Stimulated activated CD4-positive, alpha-beta T cell treated with anti-CD3 and anti-CD28 coated beads, Interleukin-4, amount 100 ng/mL, for 48 hours (primary cell): ENCODE results near the gene KRT71.
"Not testable (repeated sequence)": the region's sequence is repeated elsewhere in the genome, so short reads cannot be mapped to it uniquely, and the experiment has no call there.

Source experiments
- DNase-seq, 2 donors: peaks; one replicate each; pipeline ENCODE4 v3.0.0-alpha.2; 2020; ENCODE audit warnings: low read depth in 2 of 2

Gene KRT71

DNA sequence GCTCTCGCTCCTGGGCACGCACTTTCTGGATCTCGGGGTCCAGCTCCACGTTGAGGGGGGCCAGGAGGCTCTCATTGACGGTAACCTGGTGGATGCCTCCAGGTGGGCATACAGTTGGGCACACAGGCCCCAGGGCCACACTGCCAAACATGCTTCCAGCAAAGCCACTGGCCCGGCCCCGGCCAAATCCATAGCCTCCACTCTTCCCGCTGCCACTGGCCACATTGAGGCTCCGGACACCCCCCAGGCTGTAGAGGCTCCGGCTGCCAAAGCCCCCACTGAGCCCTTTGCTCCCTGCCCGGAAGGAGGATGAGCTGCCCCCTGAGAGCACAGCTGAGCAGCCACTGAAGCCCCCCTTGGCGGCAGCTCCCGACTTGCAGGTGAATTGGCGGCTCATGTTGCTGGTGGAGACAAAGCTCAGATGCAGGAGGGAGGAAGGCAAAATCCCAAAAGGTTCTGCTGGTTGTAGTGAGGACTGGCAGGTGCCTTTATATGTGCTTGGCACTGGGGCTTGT lies at the start of gene KRT71:
Gene KRT71, minus strand, starts transcription at position 465 of the 515 bp plus-strand sequence. Its CDS starts 68 bp downstream, at position 397.
- no peak for DNase-seq

DNA sequence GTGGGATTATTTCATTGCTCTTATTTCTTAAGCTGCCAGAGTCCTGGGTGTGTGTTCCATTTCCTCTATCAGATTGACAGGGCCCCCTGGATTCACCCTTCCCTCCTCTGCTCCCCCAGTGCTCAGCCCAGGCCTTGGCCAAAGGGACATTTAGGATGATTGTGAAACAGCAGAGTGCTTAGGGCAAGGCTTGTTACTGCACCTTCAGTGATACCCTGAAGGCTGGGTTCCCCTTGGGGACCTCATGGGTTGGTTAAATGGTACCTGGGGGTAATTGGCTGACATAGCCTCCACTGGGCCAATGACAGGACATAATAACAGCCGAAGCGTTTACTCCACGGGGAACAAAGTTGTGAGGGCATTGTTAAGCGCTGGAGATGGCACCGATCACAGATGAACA lies 49.6 kb upstream of the KRT71 start:
- no peak for DNase-seq

DNA sequence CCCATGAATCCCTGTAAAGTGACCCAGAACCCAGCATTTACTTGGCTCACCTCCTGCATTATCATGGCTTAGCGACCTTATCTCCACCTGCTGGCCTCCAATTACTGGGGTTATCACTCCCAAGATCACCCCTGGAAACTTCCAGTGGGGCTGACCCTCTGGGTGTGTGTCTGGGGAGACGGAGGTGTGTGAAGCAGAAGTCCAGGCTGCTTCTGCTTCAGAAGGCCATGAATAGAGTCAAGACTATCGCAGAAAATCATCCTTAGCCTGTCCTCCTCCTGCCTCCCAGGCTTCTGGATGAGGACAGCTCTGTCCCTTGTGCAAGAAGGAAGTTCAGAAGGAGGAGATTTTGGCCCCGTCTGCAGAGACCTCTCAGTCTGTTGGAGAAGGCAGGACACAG lies 48.7 kb upstream of the KRT71 start:
- no peak for DNase-seq

DNA sequence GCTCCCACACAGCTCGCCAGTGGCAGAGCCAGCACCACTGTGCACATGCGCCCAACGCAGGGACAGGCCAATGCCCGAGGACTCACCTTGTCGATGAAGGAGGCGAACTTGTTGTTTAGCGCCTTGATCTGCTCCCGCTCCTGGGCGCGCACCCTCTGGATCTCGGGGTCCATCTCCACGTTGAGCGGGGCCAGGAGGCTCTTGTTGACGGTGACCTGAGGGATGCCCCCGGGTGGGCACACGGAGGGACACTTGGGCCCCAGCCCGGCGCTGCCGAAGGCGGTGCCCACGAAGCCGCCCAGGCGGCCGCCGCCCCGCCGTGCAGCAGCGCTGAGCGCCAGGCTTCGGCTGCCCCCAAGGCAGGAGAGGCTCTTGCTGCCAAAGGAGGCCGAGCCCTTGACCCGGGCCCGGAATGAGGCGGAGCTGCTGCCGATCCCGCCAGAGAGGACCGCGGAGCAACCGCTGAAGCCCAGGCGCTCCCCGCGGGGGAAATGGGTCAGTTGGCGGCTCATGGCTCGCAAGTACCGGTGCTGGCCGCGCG lies 48.1 kb upstream of the KRT71 start, which contains the start of gene KRT72:
Gene KRT72, minus strand, starts transcription at position 523 of the 541 bp plus-strand sequence. Its CDS starts 11 bp downstream, at position 512.
- no peak for DNase-seq

DNA sequence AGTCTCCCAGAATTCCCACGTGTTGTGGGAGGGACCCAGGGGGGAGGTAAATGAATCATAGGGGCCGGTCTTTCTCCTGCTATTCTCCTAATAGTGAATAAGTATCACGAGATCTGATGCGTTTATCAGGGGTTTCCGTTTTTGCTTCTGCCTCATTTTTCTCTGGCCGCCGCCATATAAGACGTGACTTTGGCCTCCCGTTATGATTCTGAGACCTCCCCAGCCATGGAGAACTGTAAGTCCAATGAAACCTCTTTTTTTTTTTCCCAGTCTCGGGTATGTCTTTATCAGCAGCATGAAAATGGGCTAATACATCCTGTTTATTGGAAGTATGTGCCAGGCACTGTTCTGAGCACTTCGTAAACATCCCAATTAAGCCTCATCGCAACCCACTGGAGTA lies 47.5 kb upstream of the KRT71 start:
- DNase-seq: no peak

DNA sequence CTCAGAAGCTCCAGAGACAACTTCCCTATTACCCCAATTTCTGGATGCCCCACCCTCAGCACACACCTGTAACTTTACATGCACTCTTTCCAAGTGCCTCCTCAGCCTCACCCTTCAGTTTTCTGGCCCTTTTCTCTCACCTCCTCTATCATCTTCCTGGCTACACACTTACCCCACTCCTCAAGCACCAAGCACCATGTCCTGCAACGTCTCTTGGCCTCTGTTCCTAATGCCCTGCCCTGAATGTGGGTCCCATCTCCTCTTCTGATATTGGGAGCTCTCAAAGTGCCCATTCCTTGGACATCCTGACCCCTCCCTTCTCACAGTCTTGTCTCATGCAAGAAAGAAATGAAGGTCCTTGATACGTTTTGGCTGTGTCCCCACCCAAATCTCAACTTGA lies 47.1 kb upstream of the KRT71 start:
- no peak for DNase-seq

DNA sequence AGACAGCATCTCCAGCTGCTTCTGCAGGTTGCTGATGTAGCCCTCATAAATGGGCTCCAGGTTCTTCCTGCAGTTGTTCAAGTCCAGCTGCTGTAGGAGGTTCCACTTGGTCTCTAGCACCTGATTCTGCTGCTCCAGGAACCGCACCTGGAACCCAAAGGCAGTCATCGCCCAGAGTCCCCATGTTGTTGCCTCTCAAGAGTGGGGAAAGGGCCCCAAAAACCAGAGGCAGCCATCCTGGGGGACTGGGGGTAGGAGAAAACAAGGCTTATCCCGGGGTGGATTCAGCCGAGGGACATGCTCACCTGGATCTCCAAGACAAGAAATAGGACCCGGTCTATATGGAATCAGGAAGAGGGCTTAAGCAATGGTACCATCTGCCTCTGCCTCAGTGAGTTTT lies 46.0 kb upstream of the KRT71 start:
- DNase-seq: no peak

DNA sequence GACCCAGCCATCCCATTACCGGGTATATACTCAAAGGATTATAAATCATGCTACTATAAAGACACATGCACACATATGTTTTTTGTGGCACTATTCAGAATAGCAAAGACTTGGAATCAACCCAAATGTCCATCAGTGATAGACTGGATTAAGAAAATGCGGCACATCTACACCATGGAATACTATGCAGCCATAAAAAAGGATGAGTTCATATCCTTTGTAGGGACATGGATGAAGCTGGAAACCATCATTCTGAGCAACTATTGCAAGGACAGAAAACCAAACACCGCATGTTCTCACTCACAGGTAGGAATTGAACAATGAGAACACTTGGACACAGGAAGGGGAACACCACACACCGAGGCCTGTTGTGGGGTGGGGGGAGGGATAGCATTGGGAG lies 41.3 kb upstream of the KRT71 start:
- not testable (repeated sequence) for DNase-seq

DNA sequence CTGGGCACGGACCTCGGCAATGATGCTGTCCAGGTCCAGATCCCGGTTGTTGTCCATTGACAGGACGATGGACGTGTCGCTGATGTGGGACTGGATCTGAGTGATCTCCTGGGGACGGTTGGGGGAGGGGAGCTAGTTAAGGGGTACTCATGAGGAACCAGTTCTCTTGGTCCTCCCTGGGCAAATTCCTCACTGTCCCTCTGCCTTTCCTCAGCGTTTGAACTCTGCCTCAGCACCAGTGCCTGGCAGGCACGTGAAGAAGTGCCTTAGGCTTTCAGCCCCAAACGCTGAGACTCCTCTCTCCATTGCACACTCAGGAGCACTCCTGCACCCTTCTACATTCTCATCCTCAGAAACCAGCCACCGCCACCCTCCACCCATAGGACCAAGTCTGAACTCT lies 38.6 kb upstream of the KRT71 start:
- no peak for DNase-seq

DNA sequence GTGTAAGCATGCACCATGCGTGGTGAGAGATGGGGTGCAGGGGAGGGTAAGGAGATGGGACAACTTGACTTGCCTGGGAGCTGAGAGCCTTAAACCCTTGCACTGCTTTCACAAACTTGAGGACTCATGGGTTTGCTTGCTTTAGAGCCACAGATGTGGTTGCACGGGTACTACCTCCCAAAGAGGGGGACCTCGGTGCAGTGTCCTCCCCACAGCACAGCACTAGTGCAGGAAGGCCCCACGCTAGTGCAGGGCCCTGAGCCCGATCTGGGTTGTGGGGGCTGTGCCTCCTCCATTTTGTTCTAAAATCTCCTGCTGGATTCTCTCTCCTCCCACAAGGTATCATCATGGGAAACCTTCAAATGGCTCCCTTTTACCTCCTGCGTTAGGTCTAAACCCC lies 37.1 kb upstream of the KRT71 start:
- no peak for DNase-seq

DNA sequence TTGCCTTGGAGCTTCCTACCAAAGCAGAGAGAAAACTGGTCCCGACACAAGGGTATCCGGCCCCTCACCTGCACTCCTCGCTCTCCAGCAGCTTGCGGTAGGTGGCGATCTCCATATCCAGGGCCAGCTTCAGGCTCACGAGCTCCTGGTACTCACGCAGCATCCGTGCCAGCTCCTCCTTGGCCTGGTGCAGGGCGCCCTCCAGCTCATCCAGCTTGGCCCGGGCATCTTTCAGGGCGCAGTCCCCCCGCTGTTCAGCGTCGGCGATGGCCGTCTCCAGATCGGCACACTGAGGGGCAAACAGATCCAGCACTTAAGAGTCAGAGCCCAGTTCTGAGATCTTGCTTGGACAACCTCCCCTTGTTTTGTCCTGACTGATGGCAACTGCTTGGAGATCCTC lies 34.6 kb upstream of the KRT71 start:
- no peak for DNase-seq

DNA sequence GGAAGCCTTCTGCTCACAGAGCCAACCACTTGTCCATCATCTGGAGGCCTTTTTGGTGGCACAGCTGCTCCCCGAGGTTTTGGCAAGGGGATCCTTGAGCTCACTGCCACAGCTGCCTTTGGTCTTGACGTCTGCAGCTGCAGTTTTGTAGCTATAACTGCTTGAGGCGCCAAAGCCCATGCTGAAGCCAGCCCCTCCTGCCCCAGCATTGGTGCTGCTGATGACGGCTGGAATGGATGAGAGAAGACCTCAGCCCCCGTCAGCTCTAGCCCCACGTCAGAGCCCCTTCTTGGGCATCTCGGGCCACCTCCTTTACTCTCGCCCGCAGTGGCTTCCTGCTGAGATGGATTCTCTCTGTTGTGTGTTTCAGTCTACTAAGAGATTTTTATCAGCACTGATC lies 33.0 kb upstream of the KRT71 start:
- peak in 1 of 2 donors; percentile 11 for DNase-seq

DNA sequence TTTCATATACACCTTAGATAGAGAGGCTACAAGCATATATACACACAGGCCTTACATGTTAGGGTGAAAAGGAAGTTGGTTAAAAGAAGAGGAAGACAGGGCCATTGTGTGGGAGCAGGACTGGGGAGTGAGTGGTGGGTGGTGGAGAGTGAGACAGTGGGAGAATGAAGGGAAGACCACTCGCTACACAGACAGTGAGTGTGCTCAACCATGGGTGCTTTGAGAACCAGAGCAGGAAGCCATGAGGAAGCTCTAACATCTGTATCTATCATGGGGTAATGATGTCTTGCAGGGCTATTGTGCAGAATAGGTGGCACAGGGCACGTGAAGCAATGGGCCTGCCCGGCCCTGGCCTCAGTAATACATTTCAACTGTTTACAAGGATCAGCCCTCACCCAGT lies 32.1 kb upstream of the KRT71 start:
- no peak for DNase-seq

DNA sequence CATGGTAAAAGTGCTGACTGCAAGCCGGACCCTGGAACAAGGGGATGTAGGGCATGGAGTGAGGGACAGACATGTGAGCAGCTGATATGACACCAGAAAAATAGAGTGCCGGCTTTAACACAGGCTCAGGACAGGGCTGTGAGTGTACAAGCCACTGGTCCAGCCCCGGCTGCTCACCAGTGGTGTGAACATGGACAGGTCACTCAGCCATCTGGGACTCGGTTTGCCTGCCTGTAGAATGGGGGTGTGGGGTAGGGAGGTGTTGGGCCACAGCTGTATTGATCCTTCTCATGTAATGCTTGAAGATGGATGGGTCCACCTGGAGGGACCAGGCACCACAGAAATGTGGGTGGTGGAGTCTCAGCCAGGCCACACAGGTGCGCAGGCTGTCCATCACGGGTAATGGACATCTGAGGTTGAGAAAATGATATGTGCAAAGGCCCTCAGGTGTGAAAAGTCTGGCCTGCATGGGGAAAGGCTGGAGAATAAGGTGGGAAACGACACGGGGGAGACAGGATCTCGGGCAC lies 31.3 kb upstream of the KRT71 start:
- DNase-seq: no peak

DNA sequence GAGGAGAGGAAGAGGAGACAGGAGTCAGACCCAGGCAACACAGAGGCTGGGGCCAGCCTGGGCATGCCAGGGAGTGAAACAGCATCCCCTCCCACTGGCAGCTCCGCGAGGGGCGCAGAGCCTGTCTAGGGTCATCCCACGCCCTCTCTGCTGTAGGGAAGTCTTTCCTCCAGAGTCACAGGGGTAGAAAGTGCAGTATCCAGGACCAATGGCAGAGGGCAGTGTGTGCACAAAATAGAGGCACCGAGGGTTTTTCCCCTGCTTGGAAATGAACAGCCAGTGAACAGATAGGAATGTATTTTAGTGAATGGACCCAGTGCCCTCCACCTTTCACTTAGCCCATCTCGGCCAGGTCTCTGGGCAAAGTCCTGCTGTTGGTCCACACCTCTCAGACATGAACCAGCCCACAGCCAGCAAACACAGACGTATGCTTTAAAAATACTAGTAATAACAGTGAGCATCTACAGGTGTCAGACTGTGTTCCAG lies 30.1 kb upstream of the KRT71 start:
- peak; percentile 32 to 33 for DNase-seq

DNA sequence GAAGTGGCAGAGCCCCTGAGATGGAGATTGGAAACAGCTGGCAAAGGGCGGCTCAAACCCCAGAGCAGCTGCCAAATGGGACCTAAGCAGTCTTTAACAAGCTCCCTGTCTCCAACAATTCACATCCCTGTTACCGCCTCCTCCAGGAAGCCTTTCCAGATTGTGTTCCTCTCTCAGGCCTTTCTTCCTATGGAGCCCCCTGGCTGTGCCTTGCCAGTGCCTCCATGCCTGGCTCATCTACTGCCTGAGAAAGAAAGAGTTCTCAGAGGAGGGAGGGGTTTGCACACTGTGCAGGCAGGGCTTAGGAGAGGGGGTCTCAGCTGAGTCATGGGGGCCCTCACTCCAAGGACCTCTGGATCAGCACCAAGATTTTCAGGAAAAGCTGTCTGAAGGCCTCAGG lies 29.5 kb upstream of the KRT71 start:
- no peak for DNase-seq

DNA sequence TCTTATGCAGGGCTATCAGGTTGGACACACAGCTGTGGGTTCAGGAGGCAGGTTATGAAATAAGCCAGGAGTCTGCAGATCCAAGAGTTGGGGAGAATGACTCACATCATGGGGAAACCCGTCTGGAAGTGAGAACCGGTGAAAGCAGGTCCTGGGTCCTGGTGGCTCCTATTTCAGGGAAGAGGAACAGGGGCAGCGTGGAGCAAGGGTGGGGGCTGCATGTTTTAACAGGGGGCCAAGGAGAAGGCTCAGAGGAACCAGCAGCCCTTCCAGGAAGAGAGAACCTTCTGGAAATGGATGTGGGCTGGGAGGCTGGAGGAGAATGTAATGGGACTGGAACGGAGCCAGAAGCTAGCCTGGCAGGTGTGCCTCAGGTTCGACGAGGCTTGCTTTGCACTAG lies 28.5 kb upstream of the KRT71 start:
- no peak for DNase-seq

DNA sequence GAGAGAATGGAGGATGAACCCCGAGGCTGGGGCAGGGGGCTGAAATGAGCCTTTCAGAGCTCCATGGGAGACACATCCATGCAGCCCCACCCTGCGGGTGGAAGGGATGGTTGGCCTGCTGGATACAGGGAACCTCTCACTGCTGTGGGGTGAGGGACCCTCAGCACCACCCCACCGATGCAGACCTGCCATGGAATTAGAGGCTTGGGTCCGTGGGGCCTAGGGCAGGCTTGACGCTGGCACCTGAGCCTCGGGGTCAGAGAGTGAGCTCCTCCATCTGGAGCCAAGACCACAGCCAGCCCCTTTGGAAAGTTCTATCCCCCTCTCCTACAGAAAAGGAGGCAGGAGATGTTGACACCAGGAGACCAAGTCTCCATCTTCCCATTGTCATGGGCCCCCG lies 28.1 kb upstream of the KRT71 start:
- DNase-seq: no peak

DNA sequence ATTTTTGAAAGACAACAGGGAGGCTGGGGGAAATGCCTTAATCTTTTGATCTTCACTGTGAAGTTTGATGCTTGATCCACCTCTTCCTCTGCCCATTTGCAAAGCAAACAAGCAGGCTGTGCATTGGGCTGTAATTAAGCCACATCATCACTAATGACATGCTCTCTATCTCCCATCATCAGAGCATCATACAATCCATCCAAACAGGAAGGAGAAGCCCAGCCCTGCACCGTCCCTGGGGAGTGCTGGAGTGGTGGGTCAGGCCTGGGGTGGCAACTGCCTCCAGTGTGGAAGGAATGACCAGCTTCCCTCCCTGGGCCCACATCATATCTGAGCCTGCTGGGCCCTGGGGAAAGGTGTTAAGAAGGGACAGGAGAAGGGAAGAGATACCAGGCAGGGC lies 27.6 kb upstream of the KRT71 start:
- no peak for DNase-seq

DNA sequence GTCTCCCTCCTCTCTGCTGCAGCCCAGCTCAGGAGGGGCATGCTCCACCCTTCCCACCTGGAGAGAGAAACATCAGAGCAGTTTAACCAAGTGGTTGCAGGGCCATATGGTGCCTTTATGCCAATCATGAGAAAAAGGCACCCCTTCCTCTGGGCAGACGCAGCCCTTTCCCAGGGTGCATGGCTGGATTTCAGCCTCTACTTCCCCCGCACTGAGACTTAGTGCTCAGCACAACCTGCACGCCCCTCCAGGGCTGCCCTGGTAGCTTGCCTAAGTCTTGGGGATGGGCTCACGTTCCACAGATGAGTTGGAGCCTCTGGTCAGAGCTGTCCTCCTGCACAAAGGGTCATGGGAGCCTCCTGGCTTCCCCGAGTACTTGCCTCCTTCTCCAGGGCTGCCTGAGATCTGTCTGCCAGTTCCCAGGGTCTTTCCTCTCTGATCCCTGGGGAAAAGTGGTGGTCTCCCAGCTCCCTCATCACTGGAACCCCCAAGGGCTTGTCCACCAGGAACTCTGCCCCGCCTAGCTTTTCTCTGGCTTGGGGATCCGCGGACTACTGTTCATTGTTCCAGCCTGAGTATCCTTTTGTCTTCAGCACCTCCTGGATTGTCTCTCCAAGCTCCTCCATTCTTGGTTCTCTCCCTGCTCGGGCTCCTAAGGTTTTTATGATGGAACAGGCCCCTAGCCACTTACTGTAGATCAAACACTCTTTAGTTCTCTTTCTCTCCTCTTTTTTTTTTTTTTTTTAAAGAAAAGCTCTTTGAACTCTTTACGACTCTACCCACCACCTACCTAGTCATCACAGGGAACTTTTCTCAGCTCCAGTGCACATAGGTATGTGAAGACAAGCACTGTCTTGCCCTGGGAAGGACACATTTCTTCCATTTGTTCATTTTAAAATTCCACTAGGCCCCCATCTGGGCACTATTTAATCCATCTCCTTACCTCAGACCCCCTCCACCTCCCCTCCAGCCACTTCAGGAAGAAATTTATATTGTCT lies 26.8 kb upstream of the KRT71 start:
- DNase-seq: no peak

DNA sequence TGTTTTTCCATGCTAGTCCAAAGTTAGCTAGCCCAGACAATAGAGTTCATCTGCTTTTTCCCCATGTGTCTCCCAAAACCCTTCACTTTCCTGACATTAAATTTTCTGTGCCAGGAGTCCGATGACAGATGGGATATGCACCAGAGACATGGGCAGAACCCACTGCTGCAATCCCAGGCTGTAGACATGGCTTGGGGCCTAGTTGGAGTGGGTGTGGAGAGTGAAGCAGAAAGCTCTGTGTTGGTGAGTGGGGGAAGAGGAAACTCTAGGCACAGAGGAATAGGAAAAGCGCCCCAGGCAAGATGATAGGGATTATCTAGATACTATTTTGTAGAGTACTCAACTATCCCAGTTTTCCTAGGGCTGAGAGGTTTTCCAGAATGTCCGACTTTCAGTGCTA lies 25.5 kb upstream of the KRT71 start:
- no peak for DNase-seq

DNA sequence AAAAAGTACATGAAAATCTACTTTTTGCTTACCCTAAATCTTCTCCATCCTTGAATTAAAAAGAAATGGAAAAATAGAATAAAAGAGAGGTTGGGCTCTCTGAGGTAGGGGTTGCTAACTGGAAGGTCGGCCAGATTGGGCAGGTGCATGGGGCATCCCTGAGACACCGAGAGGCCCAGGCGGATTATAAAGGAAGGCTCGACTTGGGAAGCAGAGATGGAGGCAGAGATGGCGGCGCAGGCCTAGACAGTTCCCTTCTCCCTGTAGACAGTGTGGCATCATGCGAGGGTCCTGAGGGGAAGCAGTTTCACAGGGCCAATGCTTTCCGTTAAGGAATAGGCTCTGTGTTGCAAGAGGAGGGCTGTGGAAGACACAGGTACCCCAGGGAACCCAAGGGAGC lies 24.4 kb upstream of the KRT71 start:
- no peak for DNase-seq

DNA sequence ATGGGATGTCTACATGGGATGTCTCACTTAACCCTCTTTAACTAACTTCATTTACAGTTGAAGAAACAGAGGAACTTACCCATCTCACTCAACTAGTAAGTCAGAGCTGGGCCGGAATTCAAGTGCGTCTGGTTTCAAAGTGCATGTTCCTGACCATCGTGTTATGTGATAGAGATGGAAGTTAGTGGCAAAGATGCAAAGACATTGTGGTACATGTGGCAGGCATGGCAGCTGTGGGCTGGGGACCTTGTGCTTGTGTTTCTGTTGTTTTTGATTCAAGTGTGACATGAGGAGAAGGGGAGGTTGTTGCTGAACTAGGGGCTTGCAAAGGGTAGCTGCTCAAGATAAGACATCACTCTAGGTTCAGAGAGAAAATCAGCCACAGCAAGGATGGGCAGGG lies 23.0 kb upstream of the KRT71 start:
- no peak for DNase-seq
